Fibroblast of lung (primary cell): ENCODE results near the gene GPR142. TPM values are rescaled to one million over a fixed set of nuclear protein-coding genes. Genes with fewer than 3 reads are reported as not detected.

Source experiments
- DNase-seq, 2 donors: peaks; one replicate each; pipeline versions ENCODE4 v3.0.0 to v3.0.0-alpha.2; 2010; ENCODE audit warnings: low read depth in 2 of 2
- H2AFZ ChIP-seq: 2 replicates; pipeline ENCODE4 v1.5.1; 2012; ENCODE audit warnings: low read length, control low read depth, inconsistent platforms
- H3K27ac ChIP-seq: 2 replicates; pipeline ENCODE4 v1.5.1; 2011; ENCODE audit warnings: low read length, control low read depth; ENCODE audit not compliant: insufficient read depth
- H3K27me3 ChIP-seq: 2 replicates; pipeline ENCODE4 v1.5.1; 2011; ENCODE audit warnings: mild to moderate bottlenecking, low read length; ENCODE audit not compliant: control insufficient read depth, insufficient read depth
- H3K36me3 ChIP-seq: 2 replicates; pipeline ENCODE4 v1.5.1; 2011; ENCODE audit warnings: low read length; ENCODE audit not compliant: control insufficient read depth, insufficient read depth
- H3K4me1 ChIP-seq: 2 replicates; pipeline ENCODE4 v1.5.1; 2011; ENCODE audit warnings: low read length; ENCODE audit not compliant: control insufficient read depth, insufficient read depth; ENCODE audit errors: extremely low read depth
- H3K4me2 ChIP-seq: 2 replicates; pipeline ENCODE4 v1.5.1; 2011; ENCODE audit warnings: low read length, control low read depth; ENCODE audit not compliant: insufficient read depth; ENCODE audit errors: extremely low read depth
- H3K4me3 ChIP-seq, 4 experiments: fragments of 200-600 bp in 1 of 4; sonication (generic) in 1 of 4; replicated peaks in 1 of 4; 2 replicates each; pipeline ENCODE4 v1.5.1; 2011 to 2016; ENCODE audit warnings: low read length in 4 of 4, low read depth in 3 of 4, mild to moderate bottlenecking in 3 of 4, control low read depth in 2 of 4, inconsistent platforms in 1 of 4, mixed read lengths in 1 of 4; ENCODE audit not compliant: insufficient read depth in 1 of 4; ENCODE audit errors: control extremely low read depth in 1 of 4
- H3K79me2 ChIP-seq: 2 replicates; pipeline ENCODE4 v1.5.1; 2012; ENCODE audit warnings: mild to moderate bottlenecking, low read length, inconsistent platforms; ENCODE audit not compliant: control insufficient read depth, insufficient read depth
- H3K9ac ChIP-seq: 2 replicates; pipeline ENCODE4 v1.5.1; 2011; ENCODE audit warnings: mild to moderate bottlenecking, low read length, control low read depth; ENCODE audit not compliant: insufficient read depth
- H3K9me3 ChIP-seq: 2 replicates; pipeline ENCODE4 v1.5.1; 2012; ENCODE audit warnings: low read depth, low read length; ENCODE audit not compliant: control insufficient read depth, insufficient read depth
- H4K20me1 ChIP-seq: 2 replicates; pipeline ENCODE4 v1.5.1; 2011; ENCODE audit warnings: low read length; ENCODE audit not compliant: control insufficient read depth, insufficient read depth; ENCODE audit errors: extremely low read depth
- EZH2 ChIP-seq: IDR thresholded peaks from 2 replicates; pipeline ENCODE4 v1.5.1; 2012; ENCODE audit warnings: low read length, control low read depth, mild to moderate bottlenecking; ENCODE audit errors: missing control alignments
- polyA plus RNA-seq, 2 donors: library from polyadenylated mRNA; depleted of rRNA in 1 of 2; stranded (reverse) in 1 of 2; unstranded in 1 of 2; fragments of >200 nt; gene quantifications; 2 replicates each; pipeline ENCODE4 v1.2.1, GENCODE V29; 2011 to 2012; ENCODE audit warnings: missing spikeins in 1 of 2
- total RNA-seq: library from RNA; depleted of rRNA; stranded (reverse); fragments of >200 nt; gene quantifications from 2 replicates; pipeline ENCODE4 v1.2.1, GENCODE V29; 2014
- TF ChIP-seq, protein P1 (sequence below), 2 donors: IDR thresholded peaks in 1 of 2; conservative IDR thresholded peaks in 1 of 2; 1 replicate in 1 of 2; 2 replicates in 1 of 2; pipeline ENCODE4 v1.5.1; 2011 to 2012; ENCODE audit warnings: low read length in 2 of 2, control low read depth in 1 of 2, inconsistent platforms in 1 of 2, low read depth in 1 of 2, mild to moderate bottlenecking in 1 of 2

Gene GPR142
- total and polyA plus RNA-seq, 2 donors (not counting 1 experiment from before 2014, with no cell fraction given) = not detected

DNA sequence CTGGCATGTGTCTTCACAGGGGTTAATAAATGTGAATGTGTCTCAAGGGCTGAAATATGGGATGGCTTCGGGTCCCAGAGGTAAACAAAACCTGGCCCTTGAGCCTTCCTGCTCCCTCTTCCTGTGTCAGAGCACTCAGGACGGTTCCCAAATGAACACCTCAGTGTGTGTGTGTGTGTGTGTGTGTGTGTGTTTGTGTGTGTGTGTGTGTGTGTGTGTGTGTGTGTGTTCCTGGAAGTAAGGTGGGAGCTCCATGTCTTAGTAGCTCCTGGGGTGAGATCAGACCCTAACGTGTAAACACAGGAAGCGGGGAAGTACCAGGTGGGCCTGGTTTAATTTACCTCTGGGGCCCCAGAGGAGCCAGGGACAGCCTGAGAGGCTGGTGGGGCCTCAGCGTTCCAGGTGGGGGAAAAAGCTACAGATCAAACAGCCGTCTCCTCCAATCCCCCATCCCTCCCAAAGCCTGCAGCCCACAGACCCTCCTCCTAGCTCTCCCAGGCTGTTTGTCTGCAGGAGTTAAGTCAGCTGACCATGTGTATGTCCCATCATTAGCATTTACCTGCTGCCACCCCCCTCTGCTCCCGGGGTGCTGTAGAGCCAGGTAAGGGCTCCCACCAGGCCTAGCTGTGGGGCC is 35.2 kb upstream of the GPR142 start:
- Histone ChIP-seq H3K9ac (no peak overlapping the region), H3K79me2 (no peaks in the 10 kb centered on the region), H4K20me1 (no peaks in the 10 kb centered on the region), H3K4me3 (no peak overlapping the region), H3K9me3 (no peaks in the 10 kb centered on the region), H3K4me1 (no peaks in the 10 kb centered on the region), H3K27ac (no peak overlapping the region), H2AFZ (no peak overlapping the region), H3K36me3 (no peaks in the 10 kb centered on the region), H3K4me2 (no peak overlapping the region), H3K27me3 (no peaks in the 10 kb centered on the region)
- no peak for DNase-seq
- TF ChIP-seq, protein P1, sequence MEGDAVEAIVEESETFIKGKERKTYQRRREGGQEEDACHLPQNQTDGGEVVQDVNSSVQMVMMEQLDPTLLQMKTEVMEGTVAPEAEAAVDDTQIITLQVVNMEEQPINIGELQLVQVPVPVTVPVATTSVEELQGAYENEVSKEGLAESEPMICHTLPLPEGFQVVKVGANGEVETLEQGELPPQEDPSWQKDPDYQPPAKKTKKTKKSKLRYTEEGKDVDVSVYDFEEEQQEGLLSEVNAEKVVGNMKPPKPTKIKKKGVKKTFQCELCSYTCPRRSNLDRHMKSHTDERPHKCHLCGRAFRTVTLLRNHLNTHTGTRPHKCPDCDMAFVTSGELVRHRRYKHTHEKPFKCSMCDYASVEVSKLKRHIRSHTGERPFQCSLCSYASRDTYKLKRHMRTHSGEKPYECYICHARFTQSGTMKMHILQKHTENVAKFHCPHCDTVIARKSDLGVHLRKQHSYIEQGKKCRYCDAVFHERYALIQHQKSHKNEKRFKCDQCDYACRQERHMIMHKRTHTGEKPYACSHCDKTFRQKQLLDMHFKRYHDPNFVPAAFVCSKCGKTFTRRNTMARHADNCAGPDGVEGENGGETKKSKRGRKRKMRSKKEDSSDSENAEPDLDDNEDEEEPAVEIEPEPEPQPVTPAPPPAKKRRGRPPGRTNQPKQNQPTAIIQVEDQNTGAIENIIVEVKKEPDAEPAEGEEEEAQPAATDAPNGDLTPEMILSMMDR (conservative IDR thresholded peaks at IDR 0.05 in 1 of 2, IDR thresholded peaks at IDR 0.05 in 1 of 2; ENCODE audit: low read depth in 1 of 2, low read length in 2 of 2) = no peak
- no peak for TF ChIP-seq EZH2

DNA sequence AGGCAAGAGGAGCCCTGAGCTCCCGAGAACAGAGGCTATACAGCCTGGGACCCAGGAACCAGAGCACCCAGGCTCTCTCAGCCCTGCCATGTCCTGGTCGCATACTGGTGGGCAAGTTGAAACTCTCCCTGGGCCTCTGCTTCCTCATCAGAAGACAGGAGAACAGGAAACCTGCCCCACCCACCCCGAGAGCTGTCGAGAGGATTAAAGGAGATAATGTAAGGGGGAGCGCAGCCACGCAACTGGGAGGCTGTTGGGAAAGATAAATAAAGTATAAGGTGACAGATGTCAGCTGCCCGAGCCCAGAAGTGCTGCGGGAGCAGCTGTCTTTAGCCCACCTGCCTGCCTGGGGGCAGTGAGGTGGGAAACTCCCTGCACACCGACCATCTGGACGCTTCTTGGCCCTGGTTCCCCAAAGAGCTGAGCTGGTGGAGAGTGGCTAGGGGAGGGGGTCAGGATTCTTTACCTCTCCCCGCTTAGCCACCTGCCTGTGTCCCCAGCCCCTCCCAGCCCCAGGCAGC is 34.5 kb upstream of the GPR142 start:
- no peak for TF ChIP-seq EZH2
- TF ChIP-seq, protein P1 (conservative IDR thresholded peaks at IDR 0.05 in 1 of 2, IDR thresholded peaks at IDR 0.05 in 1 of 2; ENCODE audit: low read depth in 1 of 2, low read length in 2 of 2) = no peak
- DNase-seq = no peak
- Histone ChIP-seq H3K4me3 (no peak overlapping the region), H3K4me1 (no peaks in the 10 kb centered on the region), H3K27me3 (no peaks in the 10 kb centered on the region), H3K27ac (no peak overlapping the region), H3K79me2 (no peaks in the 10 kb centered on the region), H3K9me3 (no peaks in the 10 kb centered on the region), H3K36me3 (no peaks in the 10 kb centered on the region), H3K9ac (no peak overlapping the region), H2AFZ (no peak overlapping the region), H4K20me1 (no peaks in the 10 kb centered on the region), H3K4me2 (no peak overlapping the region)

DNA sequence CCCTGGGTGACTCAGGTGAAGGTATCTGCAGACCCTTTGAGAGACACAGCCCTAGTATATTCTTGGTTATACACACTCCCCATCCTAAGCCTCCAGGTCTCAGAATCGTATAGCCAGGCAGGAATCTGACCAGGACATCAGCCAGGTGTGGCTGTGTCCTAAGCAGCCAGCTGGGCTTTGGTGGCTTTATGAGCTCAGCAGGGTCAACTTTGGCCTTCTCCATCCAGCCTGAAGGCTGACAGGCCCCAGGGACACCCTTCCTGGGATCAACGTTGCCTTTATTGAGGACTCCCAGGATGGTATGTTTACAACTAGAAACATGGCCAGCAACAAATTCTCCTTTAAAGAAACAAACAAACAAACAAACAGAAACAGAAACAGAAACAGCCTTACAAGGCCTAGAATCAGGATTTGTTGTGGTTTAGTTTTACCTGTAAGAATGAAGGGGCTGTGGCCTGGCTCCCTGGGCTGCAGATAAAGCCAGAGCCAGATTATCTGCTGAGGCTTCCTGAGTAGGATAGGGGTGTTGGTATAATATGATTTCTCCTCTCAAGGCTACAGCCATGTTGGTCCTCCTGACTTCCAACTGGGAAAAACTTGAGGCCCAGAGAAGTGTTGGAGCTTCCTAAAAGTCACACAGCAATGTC is 32.8 kb upstream of the GPR142 start:
- Histone ChIP-seq H3K36me3 (no peaks in the 10 kb centered on the region), H3K4me1 (no peaks in the 10 kb centered on the region), H3K9me3 (no peaks in the 10 kb centered on the region), H3K9ac (no peak overlapping the region), H3K27me3 (no peaks in the 10 kb centered on the region), H3K79me2 (no peaks in the 10 kb centered on the region), H4K20me1 (no peaks in the 10 kb centered on the region), H2AFZ (no peak overlapping the region), H3K4me2 (no peak overlapping the region), H3K4me3 (no peak overlapping the region), H3K27ac (no peak overlapping the region)
- no peak for DNase-seq
- TF ChIP-seq EZH2 = no peak
- TF ChIP-seq, protein P1 (conservative IDR thresholded peaks at IDR 0.05 in 1 of 2, IDR thresholded peaks at IDR 0.05 in 1 of 2; ENCODE audit: low read depth in 1 of 2, low read length in 2 of 2) = no peak
